ENCODE data around the gene FADS1.

DNA sequence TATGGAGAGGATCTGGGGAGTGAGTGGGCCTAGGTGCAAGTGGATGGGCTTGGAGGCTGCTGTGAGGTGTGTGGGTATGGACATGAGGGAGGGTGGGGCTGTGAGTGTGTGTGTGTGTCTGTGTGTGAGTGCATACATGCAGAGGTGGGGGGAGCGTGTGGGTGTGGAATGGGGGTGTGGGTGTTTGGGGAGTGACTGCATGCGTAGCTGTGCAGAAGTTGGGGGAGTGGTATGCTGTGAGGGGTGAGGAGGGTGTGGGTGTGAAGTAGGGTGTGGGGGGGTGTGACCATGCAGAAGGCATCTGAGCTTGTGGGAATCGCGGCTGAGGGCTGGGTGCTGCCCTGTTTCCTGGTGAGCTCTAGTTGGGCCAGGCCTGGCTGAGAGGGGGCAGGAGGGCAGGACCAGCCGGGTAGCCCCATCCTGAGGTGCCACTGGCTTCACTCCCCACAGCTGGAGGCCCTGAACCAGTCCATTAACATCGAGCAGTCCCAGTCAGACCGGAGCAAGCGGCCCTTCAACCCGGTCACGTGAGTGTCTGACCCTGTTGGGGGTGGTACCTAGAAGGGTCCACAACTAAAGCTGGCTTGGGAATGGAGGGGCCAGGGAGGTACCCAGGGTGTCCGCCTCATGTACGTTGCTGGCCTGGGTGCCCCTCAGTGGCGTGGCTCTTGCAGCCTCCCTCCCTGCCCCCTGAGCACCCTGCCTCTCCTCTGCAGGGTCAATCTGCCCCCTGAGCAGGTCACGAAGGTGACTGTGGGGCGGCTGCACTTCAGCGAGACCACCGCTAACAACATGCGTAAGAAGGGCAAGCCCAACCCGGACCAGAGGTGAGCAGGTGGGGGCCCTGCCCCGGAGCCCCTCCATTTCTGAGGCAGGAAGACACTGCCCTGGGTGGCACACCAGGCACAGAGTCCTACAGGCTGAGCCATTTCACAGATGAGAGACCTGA, 40.9 kb downstream of the FADS1 start:
- TF ChIP-seq, protein P1, sequence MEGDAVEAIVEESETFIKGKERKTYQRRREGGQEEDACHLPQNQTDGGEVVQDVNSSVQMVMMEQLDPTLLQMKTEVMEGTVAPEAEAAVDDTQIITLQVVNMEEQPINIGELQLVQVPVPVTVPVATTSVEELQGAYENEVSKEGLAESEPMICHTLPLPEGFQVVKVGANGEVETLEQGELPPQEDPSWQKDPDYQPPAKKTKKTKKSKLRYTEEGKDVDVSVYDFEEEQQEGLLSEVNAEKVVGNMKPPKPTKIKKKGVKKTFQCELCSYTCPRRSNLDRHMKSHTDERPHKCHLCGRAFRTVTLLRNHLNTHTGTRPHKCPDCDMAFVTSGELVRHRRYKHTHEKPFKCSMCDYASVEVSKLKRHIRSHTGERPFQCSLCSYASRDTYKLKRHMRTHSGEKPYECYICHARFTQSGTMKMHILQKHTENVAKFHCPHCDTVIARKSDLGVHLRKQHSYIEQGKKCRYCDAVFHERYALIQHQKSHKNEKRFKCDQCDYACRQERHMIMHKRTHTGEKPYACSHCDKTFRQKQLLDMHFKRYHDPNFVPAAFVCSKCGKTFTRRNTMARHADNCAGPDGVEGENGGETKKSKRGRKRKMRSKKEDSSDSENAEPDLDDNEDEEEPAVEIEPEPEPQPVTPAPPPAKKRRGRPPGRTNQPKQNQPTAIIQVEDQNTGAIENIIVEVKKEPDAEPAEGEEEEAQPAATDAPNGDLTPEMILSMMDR (IDR thresholded peaks at IDR 0.05; ENCODE audit: low read length), result no peak
- no peak for TF ChIP-seq EZH2 (IDR thresholded peaks at IDR 0.05; ENCODE audit: borderline replicate concordance, low read length)
